Measurements from ENCODE around the gene MPZ.
"Not testable (repeated sequence)": the region's sequence is repeated elsewhere in the genome, so short reads cannot be mapped to it uniquely, and the experiment has no call there.

Gene MPZ

DNA sequence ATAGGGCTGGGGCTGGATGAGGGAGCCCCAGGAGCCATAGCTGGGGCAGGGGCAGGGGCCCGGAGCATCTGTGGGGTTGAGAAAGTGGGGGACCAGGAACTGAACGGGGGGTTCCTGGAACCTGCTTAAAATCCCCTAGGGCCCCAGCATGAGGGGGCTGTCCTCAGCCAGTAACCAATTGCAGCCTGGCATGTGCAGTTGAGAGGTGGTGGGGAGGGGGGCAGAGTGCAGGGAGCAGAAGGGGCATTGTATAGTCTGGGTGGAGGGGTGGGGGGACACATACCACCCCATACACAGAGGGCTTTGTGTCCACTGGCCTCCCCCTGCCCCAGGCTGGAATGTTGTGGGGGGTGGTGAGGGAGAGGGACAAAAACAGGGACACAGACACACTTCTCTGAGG, at the start of gene MPZ:
Gene MPZ, minus strand, starts transcription at position 101 of the 400 bp plus-strand sequence. Its CDS starts 63 bp downstream, at position 38.
- Mint-ChIP-seq H3K4me1 (peaks cover 40% of the 10 kb centered on the region), H3K4me3 (no peak within 1 kb of the TSS), H3K9me3 (no peaks in the 10 kb centered on the region), H3K36me3 (peaks cover 3% of the 10 kb centered on the region), H3K27ac (no peak within 1 kb of the TSS), H3K27me3 (peaks cover 10% of the 10 kb centered on the region)
- no peak for DNase-seq
- CTCF ChIA-PET: no interaction called here

DNA sequence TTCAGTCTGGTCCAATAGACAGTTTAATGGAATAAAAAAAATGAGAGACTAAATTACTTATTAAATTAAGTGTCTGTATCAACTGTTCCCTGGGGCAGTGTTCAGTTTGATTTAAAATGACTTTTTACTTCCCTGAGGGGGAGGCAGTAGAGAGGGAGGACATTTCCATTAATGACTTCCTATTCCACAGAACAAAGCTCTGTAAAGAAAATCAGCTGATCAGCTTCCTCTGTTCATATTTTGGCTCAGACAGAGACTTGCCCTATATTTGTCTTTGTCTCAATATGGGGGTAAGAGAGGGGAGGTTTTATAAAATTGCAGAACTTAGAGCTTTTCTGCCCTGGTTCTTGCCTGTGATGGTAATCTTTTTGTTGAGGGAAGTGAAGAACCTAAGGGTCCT, 49.5 kb upstream of the MPZ start:
- H3K27me3 Mint-ChIP-seq: no peaks in the 10 kb centered on the region
- no peak for DNase-seq
- no peaks in the 10 kb centered on the region for H3K9me3 Mint-ChIP-seq
- CTCF ChIA-PET: interaction anchor here (1.1 kb wide), 1 partner anchor 23 kb away, joined by 5 read pairs; no protein-coding TSS in a partner anchor
- H3K36me3 Mint-ChIP-seq: peaks cover 25% of the 10 kb centered on the region
- peaks cover 7% of the 10 kb centered on the region for H3K4me1 Mint-ChIP-seq
- H3K4me3 Mint-ChIP-seq: no peak overlapping the region
- H3K27ac Mint-ChIP-seq: no peak overlapping the region

DNA sequence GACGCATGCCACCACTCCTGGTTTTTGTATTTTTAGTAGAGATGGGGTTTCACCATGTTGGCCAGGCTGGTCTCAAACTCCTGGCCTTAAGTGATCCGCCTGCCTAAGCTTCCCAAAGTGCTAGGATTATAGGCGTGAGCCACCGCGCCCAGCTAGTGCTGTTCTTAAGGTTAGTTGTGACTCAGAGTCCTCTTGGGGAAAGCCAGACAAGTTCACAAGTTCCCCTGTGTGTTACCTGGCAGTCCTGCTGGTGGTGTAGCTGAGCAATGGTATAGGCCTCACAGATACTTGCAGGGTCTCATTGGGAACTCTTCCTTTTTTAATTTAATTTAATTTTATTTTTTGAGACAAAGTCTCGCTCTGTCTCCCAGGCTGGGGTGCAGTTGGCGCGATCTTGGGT, 47.3 kb upstream of the MPZ start:
- no peak overlapping the region for H3K27ac Mint-ChIP-seq
- peaks cover 7% of the 10 kb centered on the region for H3K4me1 Mint-ChIP-seq
- no peaks in the 10 kb centered on the region for H3K27me3 Mint-ChIP-seq
- no peak for DNase-seq
- H3K9me3 Mint-ChIP-seq: no peaks in the 10 kb centered on the region
- CTCF ChIA-PET: no interaction called here
- no peak overlapping the region for H3K4me3 Mint-ChIP-seq
- peaks cover 17% of the 10 kb centered on the region for H3K36me3 Mint-ChIP-seq

DNA sequence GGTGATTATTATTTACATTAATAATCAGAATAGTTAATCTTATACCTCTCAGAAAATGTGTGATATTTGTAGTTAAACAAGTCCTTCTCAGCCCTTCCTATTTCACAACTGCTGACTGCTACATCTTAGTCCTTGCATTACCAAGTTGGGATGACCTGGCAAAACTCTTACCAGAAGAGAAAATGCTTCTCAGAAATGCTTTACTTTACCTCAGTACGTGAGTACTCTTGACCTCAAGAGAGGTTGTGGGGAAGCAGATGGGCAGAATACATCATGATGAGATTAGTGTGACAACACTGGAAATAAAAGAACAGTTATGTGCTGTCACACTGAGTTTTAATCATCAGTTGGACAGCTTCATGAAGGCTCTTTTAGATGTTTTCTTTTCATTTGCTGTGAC, 41.7 kb upstream of the MPZ start:
- Mint-ChIP-seq H3K27ac (no peak overlapping the region), H3K36me3 (peaks cover 7% of the 10 kb centered on the region), H3K27me3 (no peaks in the 10 kb centered on the region), H3K4me3 (no peak overlapping the region), H3K9me3 (no peaks in the 10 kb centered on the region), H3K4me1 (no peaks in the 10 kb centered on the region)
- CTCF ChIA-PET: no interaction called here
- DNase-seq: no peak

DNA sequence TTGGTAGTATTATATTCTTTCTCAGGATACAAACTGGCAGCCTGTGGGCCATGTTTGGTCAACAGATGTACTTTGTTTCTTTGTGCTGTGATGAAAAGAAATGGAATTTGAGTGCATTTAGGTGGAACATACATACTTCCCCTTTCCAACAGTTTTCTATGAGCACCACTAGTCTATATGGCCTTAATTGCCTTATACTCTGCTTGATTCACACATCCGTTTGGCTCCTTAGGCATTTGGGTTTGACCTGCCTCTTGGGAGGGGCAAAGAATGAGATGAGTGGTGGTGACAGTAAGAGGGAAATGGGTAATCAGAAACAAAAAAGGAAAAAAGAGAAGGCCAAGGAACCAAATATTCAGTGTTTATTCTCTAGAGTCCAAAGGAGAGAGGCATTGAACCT, 40.9 kb upstream of the MPZ start:
- no peak overlapping the region for H3K27ac Mint-ChIP-seq
- CTCF ChIA-PET: no interaction called here

DNA sequence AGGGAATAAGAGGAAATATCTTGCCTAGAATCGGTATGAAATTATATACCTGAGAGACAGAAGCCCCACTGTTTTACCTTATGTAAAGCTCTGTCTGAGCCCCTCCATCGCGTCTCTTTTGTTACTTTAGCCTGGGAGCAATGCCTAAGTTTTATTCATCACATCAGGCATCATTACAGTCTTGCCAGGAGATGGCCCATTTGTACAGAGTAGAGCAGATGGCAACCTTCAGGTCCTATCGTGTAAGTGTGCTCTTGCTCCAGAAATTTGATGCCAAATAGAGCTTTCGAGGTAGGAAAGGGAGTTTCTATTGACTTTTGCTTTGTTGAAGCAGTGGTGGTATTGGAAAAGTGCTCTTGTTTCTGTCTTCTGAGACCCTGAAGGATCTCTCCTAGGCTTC, 33.1 kb upstream of the MPZ start:
- no peaks in the 10 kb centered on the region for H3K9me3 Mint-ChIP-seq
- CTCF ChIA-PET: no interaction called here
- no peak overlapping the region for H3K27ac Mint-ChIP-seq
- peaks cover 18% of the 10 kb centered on the region for H3K36me3 Mint-ChIP-seq
- H3K27me3 Mint-ChIP-seq: no peaks in the 10 kb centered on the region
- no peaks in the 10 kb centered on the region for H3K4me1 Mint-ChIP-seq
- H3K4me3 Mint-ChIP-seq: no peak overlapping the region
- no peak for DNase-seq

More for the DNA sequence above, 40.9 kb upstream of the MPZ start:
- Mint-ChIP-seq H3K27me3 (no peaks in the 10 kb centered on the region), H3K9me3 (no peaks in the 10 kb centered on the region), H3K36me3 (peaks cover 7% of the 10 kb centered on the region), H3K4me1 (no peaks in the 10 kb centered on the region), H3K4me3 (no peak overlapping the region)
- no peak for DNase-seq

DNA sequence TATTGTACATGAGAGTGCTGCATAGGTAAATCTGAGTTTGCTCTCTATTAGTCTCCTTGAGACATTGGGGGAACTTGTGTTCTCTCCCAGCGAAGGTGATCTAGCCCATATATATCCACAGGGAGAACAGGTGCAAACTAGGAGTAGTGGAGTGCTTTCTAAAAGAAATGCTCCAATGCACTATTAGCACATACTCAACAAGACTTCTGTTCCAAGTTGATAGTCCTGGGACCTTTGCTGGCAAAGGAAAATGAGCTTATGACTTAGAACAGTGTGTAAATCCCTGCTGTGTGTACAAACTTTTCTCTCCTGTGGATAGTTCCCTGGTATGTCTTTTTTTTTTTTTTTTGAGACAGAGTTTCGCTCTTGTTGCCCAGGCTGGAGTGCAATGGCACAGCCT, 32.4 kb upstream of the MPZ start:
- Mint-ChIP-seq H3K4me1 (no peaks in the 10 kb centered on the region), H3K27me3 (no peaks in the 10 kb centered on the region), H3K9me3 (no peaks in the 10 kb centered on the region), H3K36me3 (peaks cover 20% of the 10 kb centered on the region), H3K4me3 (no peak overlapping the region), H3K27ac (no peak overlapping the region)
- CTCF ChIA-PET: no interaction called here
- no peak for DNase-seq

DNA sequence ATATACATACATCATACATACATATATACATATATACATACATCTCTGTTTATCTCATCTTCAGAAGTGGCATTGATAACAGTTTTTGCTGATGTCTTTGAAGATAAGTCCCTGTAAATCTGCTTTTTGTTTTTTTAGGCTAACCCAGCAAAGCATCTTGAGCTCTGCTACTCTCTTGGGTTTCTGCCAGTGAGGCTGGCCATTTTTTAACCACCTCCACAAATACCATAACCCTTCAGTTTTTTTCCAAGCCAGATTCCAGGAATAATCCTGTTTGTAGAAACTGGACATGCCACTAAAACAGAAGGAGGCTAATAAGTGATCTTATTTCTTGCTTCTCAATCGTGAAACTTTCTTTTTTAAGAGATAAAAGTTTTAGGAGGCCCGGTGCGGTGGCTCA, 26.0 kb upstream of the MPZ start:
- H3K36me3 Mint-ChIP-seq: peaks cover 43% of the 10 kb centered on the region
- no peak overlapping the region for H3K4me3 Mint-ChIP-seq
- CTCF ChIA-PET: no interaction called here
- DNase-seq: no peak
- no peak overlapping the region for H3K27ac Mint-ChIP-seq
- no peaks in the 10 kb centered on the region for H3K4me1 Mint-ChIP-seq
- H3K27me3 Mint-ChIP-seq: no peaks in the 10 kb centered on the region
- no peaks in the 10 kb centered on the region for H3K9me3 Mint-ChIP-seq

DNA sequence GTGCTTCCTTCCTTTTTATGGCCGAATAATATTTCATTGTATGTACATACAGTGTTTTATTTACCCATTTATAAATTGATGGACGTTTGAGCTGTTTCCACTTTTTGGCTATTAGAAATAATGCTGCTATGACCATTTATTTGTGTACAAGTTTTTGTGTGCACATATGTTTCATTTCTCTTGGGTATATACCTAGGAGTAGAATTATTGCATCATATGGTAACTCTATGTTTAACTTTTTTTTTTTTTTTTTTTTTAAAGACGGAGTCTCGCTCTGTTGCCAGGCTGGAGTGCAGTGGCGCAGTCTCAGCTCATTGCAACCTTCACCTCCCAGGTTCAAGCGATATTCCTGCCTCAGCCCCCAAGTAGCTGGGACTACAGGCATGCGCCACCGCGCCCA, 23.4 kb upstream of the MPZ start:
- H3K36me3 Mint-ChIP-seq: peaks cover 55% of the 10 kb centered on the region

DNA sequence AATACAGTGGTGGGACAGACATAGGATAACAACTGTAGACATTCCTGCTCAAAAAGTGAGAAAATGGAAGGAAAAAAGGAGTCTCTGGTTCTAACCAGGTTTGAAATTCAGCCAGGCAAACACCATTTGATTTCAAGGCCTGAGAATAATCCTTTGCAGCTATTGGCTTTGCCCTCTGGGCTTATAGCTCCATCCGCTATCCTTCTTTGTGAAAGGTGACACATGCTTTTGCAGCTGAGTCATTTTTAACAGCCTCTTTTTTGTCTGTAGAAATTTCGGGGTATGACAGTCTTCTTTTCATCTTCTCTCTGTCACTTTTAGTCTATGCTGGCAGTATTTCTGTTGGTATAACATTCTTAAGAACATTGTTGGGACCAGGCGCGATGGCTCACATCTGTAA, 20.6 kb upstream of the MPZ start:
- H3K4me1 Mint-ChIP-seq: no peaks in the 10 kb centered on the region
- H3K36me3 Mint-ChIP-seq: peaks cover 48% of the 10 kb centered on the region
- no peak overlapping the region for H3K27ac Mint-ChIP-seq
- H3K27me3 Mint-ChIP-seq: no peaks in the 10 kb centered on the region
- H3K4me3 Mint-ChIP-seq: no peak overlapping the region
- H3K9me3 Mint-ChIP-seq: no peaks in the 10 kb centered on the region
- DNase-seq: no peak
- CTCF ChIA-PET: no interaction called here

More for the DNA sequence above, 23.4 kb upstream of the MPZ start:
- Mint-ChIP-seq H3K4me3 (no peak overlapping the region), H3K4me1 (no peaks in the 10 kb centered on the region), H3K27me3 (no peaks in the 10 kb centered on the region), H3K9me3 (no peaks in the 10 kb centered on the region), H3K27ac (no peak overlapping the region)
- no peak for DNase-seq
- CTCF ChIA-PET: no interaction called here

DNA sequence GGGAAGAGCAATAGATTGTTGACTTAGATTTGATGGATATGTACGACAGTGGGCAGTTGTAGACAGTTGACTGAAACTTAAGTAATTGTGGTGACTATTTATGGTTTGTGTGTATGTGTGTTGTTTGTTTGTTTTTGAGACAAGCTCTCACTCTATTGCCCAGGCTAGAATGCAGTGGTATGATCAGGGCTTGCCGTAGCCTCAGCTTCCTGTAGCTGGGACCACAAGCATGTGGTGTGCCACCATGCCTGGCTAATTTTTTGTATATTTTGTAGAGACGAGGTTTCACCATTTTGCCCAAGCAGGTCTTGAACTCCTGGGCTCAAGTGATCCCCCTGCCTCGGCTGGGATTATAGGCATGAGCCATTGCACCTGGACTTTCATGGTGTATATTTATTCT, 14.3 kb upstream of the MPZ start:
- Mint-ChIP-seq H3K36me3 (peaks cover 19% of the 10 kb centered on the region), H3K27me3 (no peaks in the 10 kb centered on the region), H3K9me3 (no peaks in the 10 kb centered on the region), H3K4me3 (no peak overlapping the region), H3K4me1 (peaks cover 6% of the 10 kb centered on the region), H3K27ac (no peak overlapping the region)
- CTCF ChIA-PET: no interaction called here
- DNase-seq: peak; percentile 26

DNA sequence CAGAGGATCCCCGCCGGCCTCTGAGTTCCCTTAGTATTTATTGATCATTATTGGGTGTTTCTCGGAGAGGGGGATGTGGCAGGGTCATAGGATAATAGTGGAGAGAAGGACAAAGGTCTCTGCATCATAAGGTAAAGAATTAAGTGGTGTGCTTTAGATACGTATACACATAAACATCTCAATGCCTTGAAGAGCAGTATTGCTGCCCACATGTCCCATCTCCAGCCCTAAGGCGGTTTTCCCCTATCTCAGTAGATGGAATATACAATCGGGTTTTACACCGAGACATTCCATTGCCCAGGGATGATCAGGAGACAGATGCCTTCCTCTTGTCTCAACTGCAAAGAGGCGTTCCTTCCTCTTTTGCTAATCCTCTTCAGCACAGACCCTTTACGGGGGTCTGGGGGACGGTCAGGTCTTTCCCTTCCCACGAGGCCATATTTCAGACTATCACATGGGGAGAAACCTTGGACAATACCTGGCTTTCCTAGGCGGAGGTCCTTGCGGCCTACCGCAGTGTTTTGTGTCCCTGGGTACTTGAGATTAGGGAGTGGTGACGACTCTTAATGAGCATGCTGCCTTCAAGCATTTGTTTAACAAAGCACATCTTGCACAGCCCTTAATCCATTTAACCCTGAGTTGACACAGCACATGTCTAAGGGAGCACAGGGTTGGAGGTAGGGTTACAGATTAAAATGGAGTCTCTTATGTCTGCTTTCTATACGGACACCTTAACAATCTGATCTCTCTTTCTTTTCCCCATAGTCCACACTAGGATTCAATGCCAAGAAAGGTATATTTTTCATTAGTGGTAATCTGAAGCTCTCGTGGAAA, 6.3 kb upstream of the MPZ start:
- H3K36me3 Mint-ChIP-seq, H3K27me3 Mint-ChIP-seq, CTCF ChIA-PET, DNase-seq, H3K9me3 Mint-ChIP-seq: not testable (repeated sequence)
- Mint-ChIP-seq H3K4me3 (peak overlapping the region; percentile 97), H3K4me1 (peaks cover 29% of the 10 kb centered on the region), H3K27ac (peak overlapping the region; percentile 45)

DNA sequence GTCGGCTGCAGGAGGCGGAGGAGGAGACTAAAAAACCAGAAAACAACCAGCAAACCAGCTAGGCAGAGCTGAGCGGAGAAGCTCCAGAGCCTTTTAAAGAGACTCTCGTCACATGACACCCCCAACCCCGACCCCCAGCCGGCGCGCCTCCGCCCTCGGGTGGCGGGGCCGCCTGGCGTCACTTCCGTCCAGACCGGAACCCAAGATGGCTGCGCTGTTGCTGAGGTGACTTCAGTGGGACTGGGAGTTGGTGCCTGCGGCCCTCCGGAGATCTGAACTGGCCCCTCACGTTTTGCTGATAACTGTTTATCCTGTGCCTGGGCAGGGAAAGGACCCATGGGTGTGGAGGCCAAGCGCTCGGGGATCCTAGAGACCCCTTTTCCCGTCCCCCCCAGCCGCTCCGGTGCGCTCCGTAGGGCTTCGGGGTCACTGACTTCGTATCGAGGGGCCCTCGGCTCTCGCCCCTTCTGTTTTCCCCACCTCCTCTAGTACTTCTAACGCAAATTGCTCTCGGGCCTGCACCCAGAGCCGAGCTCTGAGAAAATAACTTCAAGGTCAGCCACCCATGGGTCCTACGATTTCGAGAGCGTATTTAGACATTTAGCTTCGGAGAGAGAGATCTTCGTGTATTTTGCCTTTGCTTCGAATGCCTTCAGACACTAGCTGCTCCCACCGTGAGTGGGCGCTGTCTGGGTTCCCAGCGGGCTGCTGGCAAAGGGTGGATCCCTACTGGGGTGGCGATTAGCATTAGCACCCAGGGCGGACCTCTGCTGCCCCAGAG, 4.6 kb upstream of the MPZ start, which contains the start of gene SDHC:
Gene SDHC, plus strand, starts transcription at position 181 of the 781 bp plus-strand sequence. Its CDS starts 25 bp downstream, at position 206.
- Mint-ChIP-seq H3K4me1 (peaks cover 29% of the 10 kb centered on the region), H3K9me3 (no peaks in the 10 kb centered on the region), H3K36me3 (peaks cover 4% of the 10 kb centered on the region), H3K27me3 (peaks cover 10% of the 10 kb centered on the region), H3K4me3 (peak within 1 kb of the TSS; percentile 97), H3K27ac (peak within 1 kb of the TSS; percentile 93)
- peak; percentile 95 for DNase-seq
- CTCF ChIA-PET: interaction anchor here (0.9 to 2.0 kb wide), 6 partner anchors 8 to 149 kb away, joined by 3 to 6 read pairs (median 4); partner anchors contain the start of genes CFAP126 and PPOX

DNA sequence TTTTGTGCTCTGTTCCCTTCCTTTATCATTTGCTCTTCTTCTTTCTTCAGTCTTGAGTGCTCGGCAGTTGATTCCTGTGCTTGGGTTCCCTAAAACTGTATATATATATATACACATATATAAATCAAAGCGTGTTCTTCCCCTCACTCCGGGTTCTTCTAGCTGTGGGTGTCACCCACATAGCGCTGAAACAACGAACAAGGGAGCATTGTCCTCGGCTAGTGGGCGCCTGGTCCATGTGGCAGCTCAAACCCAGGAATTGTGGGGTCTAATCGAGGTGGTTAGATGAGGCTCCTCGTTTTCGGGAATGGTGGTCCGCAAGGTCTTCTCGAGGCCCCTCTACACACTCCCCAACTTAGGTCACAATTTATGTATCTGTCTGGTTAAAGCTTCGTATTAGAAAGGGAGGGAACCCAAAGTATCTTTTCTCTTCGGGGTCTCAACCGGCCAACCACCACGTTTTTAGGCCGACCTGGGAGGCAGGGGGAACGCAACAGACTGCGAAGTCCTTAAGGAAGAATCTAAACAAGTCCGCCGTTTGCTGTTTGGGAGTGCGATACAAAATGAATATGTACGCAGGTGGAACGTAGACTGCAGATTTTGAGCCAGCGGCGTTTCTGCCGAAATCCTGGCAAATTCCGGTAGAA, 3.9 kb upstream of the MPZ start:
- H3K9me3 Mint-ChIP-seq: no peaks in the 10 kb centered on the region
- H3K4me3 Mint-ChIP-seq: peak overlapping the region; percentile 97
- no peak for DNase-seq
- peaks cover 4% of the 10 kb centered on the region for H3K36me3 Mint-ChIP-seq
- peaks cover 29% of the 10 kb centered on the region for H3K4me1 Mint-ChIP-seq
- peak overlapping the region; percentile 93 for H3K27ac Mint-ChIP-seq
- CTCF ChIA-PET: interaction anchor here (0.9 to 2.0 kb wide), 7 partner anchors 13 to 148 kb away, joined by 3 to 6 read pairs (median 4); partner anchors contain the start of genes CFAP126, PPOX and TOMM40L
- H3K27me3 Mint-ChIP-seq: peaks cover 10% of the 10 kb centered on the region

All from activated naive CD4-positive, alpha-beta T cell treated with anti-CD3 and anti-CD28 coated beads, Interleukin-2, amount 10 ng/mL, durations not matched to agents 7 days and 5 days (primary cell).